HG03457 (cell line): ENCODE data around the gene OR13C2.
"Not testable (repeated sequence)": the region's sequence is repeated elsewhere in the genome, so short reads cannot be mapped to it uniquely, and the experiment has no call there.

Experiments used
- ATAC-seq: cut with Tn5 transposase; IDR thresholded peaks from one replicate; pipeline ENCODE4 v1.9.1; 2021; ENCODE audit warnings: moderate number of reproducible peaks; ENCODE audit not compliant: unreplicated experiment

Gene OR13C2, protein sequence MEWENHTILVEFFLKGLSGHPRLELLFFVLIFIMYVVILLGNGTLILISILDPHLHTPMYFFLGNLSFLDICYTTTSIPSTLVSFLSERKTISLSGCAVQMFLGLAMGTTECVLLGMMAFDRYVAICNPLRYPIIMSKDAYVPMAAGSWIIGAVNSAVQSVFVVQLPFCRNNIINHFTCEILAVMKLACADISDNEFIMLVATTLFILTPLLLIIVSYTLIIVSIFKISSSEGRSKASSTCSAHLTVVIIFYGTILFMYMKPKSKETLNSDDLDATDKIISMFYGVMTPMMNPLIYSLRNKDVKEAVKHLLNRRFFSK

DNA sequence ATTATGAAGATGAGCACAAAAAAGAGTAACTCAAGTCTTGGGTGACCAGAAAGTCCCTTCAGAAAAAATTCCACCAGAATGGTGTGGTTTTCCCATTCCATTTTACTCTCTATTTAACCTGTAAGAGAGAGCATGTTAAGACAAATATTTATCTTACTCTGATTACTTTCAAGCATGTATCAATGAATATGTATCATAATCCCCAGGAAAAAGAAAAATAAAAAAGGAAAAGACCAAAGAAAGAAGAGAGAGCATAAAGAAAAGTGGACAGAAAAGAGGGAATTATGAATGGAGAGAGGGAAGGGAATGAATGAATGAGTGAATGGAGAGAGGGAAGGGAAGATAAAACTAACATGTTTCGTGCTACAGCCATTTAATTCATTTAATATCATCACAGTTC lies at the start of gene OR13C2:
OR13C2 (minus strand) TSS at position 101 of the 400 bp plus-strand sequence; CDS start at position 101, 0 bp downstream.
- not testable (repeated sequence) for ATAC-seq

DNA sequence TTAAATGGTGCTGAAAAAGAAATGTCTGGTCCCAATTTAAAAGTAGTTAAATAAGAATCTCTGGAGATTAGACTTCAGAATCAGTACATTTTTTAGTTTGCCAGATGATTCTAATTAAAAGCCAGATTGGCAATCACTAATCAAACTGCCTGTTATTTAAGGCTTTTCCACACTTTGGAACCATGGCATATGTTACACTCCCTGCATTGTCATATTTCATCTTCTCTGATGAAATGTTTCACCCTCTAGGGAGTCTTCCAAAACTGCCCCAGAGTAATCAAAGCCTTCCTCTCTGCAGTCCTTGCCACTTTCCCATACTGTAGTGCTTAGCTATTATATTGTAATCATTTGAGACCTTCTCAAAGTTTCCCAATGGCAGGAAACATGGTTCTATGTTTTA lies 30.0 kb upstream of the OR13C2 start:
- no peak for ATAC-seq

DNA sequence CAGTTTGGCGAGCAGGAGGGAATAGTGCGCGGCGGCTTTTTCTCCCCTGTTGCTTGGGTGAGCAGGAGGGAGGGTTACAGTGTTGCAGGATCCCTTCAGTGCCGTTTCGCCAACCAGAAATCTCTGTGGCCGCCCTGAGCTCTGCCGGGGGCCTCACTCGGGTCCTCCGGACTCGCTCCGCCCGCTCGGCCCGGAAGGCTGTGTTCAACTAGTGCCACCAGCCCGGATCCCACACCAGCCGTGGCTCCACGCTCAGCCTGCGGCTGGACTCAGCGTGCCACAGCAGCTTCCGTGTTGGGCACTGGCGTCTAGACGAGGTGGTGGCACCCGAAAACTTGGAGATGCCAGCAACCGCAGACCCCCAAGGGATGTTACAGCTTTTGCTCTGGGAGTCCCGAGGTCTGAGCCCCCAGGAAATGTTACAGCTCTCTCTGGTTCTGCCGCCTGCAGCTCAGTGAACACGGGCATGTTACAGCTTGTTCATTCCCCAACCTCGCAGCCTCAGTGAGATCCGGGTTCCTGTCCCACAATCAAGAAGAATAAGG lies 28.6 kb upstream of the OR13C2 start:
- ATAC-seq = no peak

DNA sequence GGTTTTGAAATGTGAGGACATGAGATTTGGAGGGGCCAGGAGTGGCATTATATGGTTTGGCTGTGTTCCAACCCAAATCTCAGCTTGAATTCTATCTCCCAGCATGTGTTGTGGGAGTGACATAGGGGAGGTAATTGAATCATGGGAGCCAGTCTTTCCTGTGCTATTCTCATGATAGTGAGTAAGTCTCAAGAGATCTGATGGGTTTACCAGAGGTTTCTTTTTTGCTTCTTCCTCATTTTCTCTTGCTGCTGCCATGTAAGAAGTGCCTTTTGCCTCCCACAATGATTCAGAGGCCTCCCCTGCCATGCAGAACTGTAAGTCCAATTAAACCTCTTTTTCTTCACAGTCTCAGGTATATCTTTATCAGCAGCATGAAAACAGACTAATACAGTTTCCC lies 20.5 kb upstream of the OR13C2 start:
- not testable (repeated sequence) for ATAC-seq

DNA sequence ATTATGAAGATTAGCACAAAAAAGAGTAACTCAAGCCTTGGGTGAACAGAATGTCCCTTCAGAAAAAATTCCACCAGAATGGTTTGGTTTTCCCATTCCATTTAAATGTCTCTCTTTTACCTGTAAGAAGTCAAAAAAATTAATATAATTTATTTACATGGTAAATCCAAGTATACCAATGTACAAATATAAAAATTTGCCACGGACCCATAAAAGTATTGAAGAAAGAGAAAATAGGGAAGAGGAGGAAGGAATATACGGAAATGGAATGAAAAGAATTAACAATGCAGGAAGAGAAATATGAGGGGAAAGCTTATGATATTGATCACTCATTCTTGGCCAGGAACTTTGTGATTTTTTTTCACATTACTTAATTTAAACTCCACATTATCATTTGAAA lies 12.7 kb upstream of the OR13C2 start, which contains the start of gene OR13C9:
OR13C9 (minus strand) TSS at position 101 of the 400 bp plus-strand sequence; CDS start at position 101, 0 bp downstream.
- no peak for ATAC-seq

DNA sequence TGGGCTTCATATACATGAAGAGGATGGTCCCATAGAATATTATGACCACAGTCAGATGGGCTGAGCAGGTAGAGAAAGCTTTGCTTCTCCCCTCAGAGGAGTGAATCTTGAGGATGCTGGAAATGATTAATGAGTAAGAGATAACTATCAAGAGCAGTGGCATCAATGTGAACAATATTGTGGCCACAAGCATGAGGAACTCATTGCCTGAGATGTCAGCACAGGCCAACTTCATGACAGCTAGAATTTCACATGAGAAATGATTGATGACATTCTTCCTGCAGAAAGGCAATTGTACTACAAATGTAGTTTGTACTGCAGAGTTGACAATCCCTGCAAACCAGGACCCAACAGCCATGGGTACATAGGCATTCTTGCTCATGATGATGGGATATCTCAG lies 12.0 kb upstream of the OR13C2 start:
- ATAC-seq = no peak

DNA sequence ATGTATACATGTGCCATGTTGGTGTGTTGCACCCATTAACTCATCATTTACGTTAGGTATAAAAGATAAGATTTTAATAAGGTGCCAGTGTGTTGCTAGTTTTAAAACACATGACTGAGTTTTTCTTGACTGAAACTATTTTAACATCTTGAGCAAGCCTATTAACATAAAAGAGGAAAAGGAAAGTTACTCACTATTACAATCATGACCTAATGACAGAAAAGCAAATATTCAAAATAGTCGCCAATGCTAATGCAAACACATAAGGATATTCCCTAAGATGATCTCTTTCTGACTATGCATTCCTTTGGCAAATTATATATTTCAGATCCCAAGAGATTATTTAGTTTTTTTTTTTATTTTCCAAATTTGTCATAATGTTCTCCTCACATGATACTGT lies 5.8 kb upstream of the OR13C2 start:
- no peak for ATAC-seq

DNA sequence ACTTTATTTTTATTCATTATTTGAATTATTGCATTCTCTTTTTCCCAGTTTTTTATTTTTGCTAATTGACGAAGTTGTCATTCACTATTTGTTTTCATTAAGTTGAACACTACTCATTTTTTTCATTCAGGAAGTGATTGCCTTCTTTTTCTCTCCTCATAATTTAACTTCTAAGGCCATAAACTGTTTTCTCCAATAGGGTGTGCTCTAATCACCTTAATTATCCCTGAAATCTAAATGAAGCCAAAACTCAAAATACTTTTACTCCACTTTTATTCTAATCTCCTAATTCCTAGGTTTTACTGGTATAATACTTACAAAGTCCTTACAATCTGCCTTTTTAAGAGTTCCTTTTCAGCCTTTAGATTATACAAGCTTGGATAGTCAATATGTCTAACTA lies 2.9 kb upstream of the OR13C2 start:
- ATAC-seq = no peak

DNA sequence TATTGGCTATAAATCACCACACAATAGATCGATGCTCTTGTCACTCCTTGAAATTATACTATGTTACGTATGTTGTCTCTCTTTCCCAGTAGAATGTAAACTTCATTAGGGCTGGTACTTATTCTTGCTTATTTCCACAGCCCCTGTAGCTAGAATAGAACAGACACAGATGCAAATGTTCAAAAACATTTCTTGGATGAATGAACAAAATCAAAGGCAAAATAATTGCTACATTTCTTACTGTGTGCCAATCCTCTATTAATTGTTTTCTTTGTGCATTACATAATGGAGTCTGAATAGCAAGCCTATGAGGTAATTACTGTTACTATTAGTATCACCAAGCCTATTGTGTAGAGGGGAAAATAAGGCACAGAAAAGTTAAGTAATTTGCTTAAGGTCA lies 725 bp upstream of the OR13C2 start:
- ATAC-seq = no peak

DNA sequence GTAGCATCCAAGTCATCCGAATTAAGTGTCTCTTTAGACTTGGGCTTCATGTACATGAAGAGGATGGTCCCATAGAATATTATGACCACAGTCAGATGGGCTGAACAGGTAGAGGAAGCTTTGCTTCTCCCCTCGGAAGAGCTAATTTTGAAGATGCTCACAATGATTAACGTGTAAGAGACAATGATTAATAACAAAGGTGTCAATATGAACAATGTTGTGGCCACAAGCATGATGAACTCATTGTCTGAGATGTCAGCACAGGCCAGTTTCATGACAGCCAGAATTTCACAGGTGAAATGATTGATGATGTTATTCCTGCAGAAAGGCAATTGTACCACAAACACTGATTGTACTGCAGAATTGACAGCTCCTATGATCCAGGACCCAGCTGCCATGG lies 626 bp downstream of the OR13C2 start:
- no peak for ATAC-seq

DNA sequence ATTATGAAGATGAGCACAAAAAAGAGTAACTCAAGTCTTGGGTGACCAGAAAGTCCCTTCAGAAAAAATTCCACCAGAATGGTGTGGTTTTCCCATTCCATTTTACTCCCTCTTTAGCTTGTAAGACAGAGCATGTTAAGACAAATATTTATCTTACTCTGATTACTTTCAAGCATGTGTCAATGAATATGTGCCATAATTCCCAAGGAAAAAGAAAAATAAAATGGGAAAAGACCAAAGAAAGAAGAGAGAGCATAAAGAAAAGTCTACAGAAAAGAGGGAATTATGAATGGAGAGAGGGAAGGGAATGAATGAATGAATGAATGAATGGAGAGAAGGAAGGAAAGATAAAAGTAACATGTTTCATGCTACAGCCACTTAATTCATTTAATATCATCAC lies 6.1 kb downstream of the OR13C2 start, which contains the start of gene OR13C5:
OR13C5 (minus strand) TSS at position 101 of the 400 bp plus-strand sequence; CDS start at position 101, 0 bp downstream.
- ATAC-seq = not testable (repeated sequence)

DNA sequence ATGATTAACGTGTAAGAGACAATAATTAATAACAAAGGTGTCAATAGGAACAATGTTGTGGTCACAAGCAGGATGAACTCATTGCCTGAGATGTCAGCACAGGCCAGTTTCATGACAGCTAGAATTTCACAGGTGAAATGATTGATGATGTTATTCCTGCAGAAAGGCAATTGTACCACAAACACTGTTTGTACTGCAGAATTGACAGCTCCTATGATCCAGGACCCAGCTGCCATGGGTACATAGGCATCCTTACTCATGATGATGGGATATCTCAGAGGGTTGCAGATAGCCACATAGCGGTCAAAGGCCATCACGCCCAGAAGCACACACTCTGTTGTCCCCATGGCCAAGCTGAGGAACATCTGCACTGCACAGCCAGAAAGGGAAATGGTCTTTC lies 6.7 kb downstream of the OR13C2 start:
- not testable (repeated sequence) for ATAC-seq

DNA sequence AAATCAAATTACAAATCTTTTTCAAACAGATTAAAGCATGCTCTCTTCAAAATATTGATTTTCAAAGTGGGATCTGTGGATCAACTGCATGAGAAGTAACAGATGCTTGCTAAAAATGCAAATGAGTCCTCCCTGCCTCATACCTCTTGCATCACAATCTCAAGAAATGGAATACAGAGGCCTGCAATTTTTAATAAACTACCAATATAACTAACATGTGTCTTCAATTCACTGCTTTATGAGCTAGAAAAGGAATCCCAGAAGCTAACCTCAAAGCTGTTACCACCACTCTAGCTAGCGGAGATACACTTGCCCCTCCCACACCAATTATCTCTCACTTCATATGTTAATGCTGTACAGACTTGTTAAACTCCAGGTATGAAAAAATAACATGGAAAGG lies 15.8 kb downstream of the OR13C2 start:
- no peak for ATAC-seq

DNA sequence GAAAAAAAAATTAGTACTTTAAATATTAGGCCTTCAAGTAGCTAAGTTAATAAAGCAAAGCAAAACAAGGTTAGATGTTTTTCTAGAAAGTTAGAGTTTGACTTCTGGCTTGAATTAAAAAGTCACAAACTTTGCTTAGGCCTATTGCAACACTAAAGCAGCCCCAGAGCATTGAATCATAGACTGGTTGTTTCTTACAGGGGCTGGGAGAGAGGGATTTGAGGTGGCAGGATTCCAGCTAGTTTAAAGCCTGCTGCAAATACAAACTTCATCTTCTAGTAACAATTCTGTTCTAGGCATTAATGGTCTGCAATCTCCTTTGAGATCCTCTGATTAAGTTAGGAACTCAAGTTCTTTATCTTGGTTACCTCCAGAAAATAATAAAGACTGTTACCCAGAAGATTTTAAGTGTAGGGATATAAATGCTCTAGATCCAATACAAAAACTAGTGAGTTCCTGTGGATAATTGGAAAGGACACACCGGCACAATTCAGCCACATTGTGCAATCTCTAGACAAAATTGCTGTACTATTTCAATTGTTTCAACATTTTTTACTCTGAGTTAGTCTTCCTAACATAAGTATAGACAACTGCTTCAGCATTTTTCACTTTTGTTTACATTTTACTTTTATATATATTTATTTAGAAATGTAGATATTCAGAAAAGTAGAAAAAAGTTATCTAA lies 18.8 kb downstream of the OR13C2 start:
- ATAC-seq = no peak

DNA sequence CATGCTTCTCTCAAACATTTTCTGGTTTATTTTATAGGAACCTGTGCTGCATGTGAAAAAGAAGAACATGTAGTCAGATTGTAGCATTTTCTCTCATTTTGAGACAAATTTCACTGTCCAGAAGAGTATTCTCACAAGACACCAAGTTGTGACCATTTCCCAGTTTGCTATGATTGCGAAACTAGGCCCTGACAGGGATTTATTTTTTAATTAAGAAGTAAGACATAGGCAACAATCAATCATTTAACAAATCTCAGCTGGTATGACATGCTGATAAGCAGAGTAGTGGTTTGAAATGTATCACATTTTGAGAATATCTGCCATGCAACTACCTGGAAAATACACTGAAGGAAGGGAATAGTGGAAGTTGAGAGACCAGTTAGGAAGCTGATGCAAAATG lies 24.9 kb downstream of the OR13C2 start:
- no peak for ATAC-seq

DNA sequence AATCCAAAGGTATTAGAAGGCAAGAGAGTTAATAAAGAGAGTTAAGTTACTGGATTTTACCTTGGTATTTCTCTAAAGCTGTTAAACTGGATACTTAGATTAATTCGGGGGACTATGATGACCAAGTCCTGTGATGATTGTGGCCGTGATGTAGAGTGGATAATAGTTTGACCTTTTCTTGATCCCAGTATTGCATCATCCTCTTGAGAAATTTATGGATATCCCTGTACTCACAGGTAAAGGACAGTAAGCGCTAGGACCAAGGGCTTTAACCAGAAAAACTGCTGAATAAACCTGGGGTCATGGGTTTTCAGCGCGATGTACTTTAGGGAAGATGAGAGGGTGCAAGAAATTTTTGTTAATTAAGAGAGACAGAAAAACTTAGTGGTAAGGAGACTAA lies 28.2 kb downstream of the OR13C2 start:
- no peak for ATAC-seq

DNA sequence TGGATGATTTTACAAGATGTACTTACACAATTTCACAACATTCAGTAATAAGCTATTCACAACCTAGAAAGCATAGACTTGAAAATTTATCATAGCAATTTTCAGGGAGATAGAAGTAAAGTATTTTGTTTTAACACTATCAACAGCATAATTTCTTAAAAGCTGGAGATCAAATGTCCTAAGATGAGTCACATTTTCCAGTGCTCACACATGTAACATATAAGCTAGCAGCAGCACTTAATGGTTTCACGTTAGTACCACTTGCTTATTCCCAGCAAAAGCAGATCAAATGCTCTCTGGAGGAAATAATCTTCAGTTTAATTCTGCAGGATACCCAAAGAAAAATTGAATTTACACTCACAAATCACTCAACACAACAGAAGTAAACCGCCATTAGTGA lies 30.0 kb downstream of the OR13C2 start:
- ATAC-seq = no peak

DNA sequence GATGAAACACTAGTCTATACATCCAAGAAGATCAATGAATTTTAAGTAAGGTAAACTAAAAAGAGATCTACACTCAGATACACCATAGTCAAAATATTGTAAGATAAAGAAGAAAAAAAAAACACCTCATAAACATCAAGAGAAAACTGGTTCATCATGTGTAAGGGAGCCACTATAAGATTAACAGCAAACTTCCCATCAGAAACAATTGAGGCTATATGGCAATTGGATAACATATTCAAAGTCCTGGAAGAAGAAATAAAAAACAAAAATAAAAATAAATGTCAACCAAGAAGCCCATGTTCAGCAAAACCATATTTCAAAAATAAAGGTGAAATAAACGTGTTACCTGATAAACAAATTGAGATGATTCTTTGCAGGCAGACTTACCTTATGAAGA lies 32.8 kb downstream of the OR13C2 start:
- no peak for ATAC-seq

DNA sequence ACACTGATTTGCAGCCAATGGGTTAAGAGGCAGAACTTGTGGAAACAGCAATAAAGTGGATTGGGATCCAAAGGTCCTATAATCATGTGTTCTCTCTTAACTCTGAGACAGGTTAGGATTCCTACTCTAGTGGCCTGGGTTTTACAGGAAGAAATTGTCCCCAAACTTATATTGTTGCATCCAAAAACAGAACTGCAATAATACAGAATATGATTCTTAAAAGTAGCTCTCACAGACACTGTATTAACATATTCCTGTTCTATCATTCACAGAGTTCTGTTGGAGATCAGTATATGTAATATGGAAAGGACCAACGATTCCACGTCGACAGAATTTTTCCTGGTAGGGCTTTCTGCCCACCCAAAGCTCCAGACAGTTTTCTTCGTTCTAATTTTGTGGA lies 36.6 kb downstream of the OR13C2 start, which contains the start of gene OR13C8:
OR13C8 (plus strand) TSS at position 301 of the 400 bp plus-strand sequence; CDS start at position 301, 0 bp downstream.
- ATAC-seq = no peak

DNA sequence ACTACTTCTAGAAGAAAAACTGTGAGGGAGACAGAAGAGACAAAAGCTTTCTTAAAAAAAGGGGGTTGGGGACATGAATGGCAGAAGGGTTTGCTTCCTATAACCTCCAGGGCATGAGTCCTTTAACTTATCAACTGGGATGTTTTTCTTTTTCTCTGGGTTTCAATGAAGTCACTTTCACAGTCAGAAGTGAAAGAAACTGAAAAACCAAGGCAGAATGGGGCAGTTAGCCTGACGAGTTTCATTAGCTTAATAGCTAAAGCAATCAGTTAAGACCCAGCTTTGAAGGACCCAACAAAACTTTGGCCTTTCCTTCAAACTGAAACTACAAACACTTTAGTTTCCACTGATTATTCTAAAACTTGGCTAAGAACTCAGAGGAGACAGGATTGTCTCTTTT lies 41.1 kb downstream of the OR13C2 start:
- no peak for ATAC-seq

DNA sequence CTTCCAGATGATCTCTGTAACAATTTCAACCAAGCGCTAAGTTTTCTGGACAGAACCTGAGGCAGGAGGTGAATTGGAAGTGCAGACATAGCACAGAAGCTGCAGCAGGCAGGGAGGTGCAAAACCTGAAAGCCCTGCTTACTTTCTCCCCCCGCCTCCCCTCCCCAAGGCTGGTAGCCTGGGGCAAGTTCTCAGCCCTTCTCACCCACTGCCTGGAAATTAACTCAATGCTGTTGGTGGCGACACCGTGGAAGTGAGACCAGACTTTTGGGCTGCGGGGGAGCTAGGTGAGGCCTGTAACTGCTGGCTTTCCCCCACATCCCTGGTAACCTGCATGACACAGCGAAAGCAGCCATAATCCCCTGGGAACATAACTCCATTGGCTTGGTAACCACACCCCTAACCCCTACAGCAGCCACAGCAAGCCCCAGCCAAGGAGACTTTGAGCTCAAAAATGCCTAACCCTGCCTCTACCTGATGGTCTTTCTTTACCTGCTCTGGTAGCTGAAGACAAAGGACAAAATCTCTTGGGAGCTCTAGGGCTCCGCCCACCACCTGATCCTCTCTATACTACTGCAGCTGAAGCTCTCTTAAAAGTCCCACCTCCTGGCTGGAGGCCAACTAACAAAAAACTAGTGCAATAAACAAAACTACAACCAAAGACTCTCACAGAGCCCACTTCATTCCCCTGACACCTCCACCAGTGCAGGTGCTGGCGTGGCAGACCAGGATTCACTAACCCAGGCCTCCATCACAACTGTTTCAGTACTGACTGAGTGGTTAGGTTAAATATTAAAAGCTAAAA lies 48.4 kb downstream of the OR13C2 start:
- ATAC-seq = no peak
